T-helper 1 cell treated with Interleukin-12 subunit alpha and Interleukin-12 subunit beta and Interleukin-4 antibody, amounts not matched to agents 30 μg/mL and 1 μg/mL, for 36 hours (primary cell): ENCODE data around the gene NTM.

Experiments used
- H3K27ac Mint-ChIP-seq: one replicate; pipeline ENCODE4 v1.8.0; 2021; ENCODE audit warnings: mild to moderate bottlenecking, mixed read lengths
- H3K27me3 Mint-ChIP-seq: one replicate; pipeline ENCODE4 v1.8.0; 2021; ENCODE audit warnings: low read depth, mixed read lengths
- H3K36me3 Mint-ChIP-seq: one replicate; pipeline ENCODE4 v1.8.0; 2021; ENCODE audit warnings: low read depth, mixed read lengths
- H3K4me1 Mint-ChIP-seq: one replicate; pipeline ENCODE4 v1.8.0; 2021; ENCODE audit warnings: low read depth, mixed read lengths
- H3K4me3 Mint-ChIP-seq: one replicate; pipeline ENCODE4 v1.8.0; 2021; ENCODE audit warnings: mild to moderate bottlenecking, moderate library complexity, mixed read lengths
- H3K9me3 Mint-ChIP-seq: one replicate; pipeline ENCODE4 v1.8.0; 2021; ENCODE audit warnings: mixed read lengths

Gene NTM

DNA sequence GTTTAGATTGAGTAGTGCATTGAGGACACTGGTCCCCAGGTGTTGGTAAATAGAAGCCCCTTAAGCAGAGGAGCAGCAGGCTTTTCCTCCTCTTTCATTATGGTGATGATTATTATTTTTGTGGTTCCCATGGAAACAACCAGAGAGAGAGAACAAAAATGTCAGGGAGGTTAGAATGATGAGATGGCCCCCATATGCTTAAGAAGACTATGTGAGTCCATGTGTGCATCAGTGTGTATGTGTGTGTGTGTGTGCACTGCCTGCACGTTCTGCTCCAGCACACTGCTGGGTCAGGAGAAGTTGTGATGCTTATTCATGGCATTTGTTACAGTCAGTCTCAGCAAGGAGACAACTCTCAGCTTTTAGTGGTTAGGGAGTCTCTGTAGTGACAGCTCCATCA lies 724.2 kb downstream of the NTM start:
- Mint-ChIP-seq H3K9me3 (peaks cover 6% of the 10 kb centered on the region), H3K27me3 (no peaks in the 10 kb centered on the region), H3K4me1 (no peaks in the 10 kb centered on the region), H3K36me3 (no peaks in the 10 kb centered on the region), H3K4me3 (no peak overlapping the region), H3K27ac (no peak overlapping the region)

DNA sequence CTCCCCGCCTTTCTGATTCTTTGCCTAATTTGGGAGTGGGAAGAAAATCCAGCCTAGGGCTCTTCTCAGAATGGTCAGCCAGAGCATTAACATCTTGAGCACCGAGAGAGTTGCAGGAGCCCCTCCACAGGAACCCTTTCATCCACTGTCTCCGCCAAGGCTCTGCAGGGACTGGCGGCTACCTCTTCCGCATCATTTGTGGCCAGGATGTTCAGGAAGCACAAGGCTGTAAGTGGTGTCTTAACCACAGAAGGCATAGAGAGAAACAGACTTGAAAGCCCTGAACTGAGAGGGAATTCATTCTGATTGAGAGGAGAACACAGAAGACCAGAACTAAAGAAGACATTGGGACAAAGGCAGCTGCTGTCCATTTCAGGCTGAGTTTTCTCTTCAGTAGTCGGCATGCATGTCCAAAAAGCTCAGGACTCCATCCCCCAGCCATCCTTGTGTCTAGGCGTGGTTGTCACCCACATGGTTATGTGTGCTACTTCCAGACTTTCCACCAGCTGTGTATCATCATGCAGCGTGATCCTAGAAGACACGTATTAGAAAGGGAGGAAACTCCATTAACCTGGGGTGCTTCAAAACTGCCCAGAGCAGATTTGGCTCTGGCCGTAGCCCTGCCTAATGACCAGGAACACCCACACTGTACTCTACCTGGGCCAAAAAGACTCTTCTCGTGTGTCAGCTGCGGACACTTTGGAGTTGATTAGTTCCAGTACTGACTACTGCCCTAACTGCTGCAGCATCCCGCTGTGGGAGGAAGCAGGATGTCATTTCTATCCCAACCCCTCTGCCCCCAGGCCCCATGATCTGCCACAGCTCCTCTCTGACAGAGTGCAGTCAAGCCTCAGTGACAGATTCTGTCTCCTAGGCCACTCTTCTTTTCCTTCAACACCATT lies 725.1 kb downstream of the NTM start:
- no peaks in the 10 kb centered on the region for H3K4me1 Mint-ChIP-seq
- peaks cover 3% of the 10 kb centered on the region for H3K9me3 Mint-ChIP-seq
- no peak overlapping the region for H3K27ac Mint-ChIP-seq
- H3K27me3 Mint-ChIP-seq, result no peaks in the 10 kb centered on the region
- no peak overlapping the region for H3K4me3 Mint-ChIP-seq
- H3K36me3 Mint-ChIP-seq, result no peaks in the 10 kb centered on the region

- H3K9me3 Mint-ChIP-seq, result no peaks in the 10 kb centered on the region
- no peaks in the 10 kb centered on the region for H3K36me3 Mint-ChIP-seq
- no peaks in the 10 kb centered on the region for H3K27me3 Mint-ChIP-seq
- no peaks in the 10 kb centered on the region for H3K4me1 Mint-ChIP-seq
- H3K27ac Mint-ChIP-seq, result no peak overlapping the region
- no peak overlapping the region for H3K4me3 Mint-ChIP-seq
These were observed 725.9 kb downstream of the NTM start for GRCh38 chr11:132096132-132096825.

- Mint-ChIP-seq H3K9me3 (no peaks in the 10 kb centered on the region), H3K4me3 (no peak overlapping the region), H3K27me3 (no peaks in the 10 kb centered on the region)
These were observed 729.3 kb downstream of the NTM start for GRCh38 chr11:132099692-132100091.

GRCh38 chr11:132100583-132100982 lies 730.2 kb downstream of the NTM start:
- Mint-ChIP-seq H3K27ac (no peak overlapping the region), H3K36me3 (no peaks in the 10 kb centered on the region), H3K4me1 (no peaks in the 10 kb centered on the region), H3K4me3 (no peak overlapping the region), H3K27me3 (no peaks in the 10 kb centered on the region), H3K9me3 (no peaks in the 10 kb centered on the region)

More at GRCh38 chr11:132099692-132100091, 729.3 kb downstream of the NTM start:
- Mint-ChIP-seq H3K4me1 (no peaks in the 10 kb centered on the region), H3K36me3 (no peaks in the 10 kb centered on the region), H3K27ac (no peak overlapping the region)

- Mint-ChIP-seq H3K4me3 (no peak overlapping the region), H3K4me1 (no peaks in the 10 kb centered on the region), H3K27ac (no peak overlapping the region), H3K9me3 (peaks cover 4% of the 10 kb centered on the region), H3K36me3 (no peaks in the 10 kb centered on the region), H3K27me3 (no peaks in the 10 kb centered on the region)
These were observed 731.5 kb downstream of the NTM start for GRCh38 chr11:132101881-132102280.

GRCh38 chr11:132103021-132103420 lies 732.6 kb downstream of the NTM start:
- Mint-ChIP-seq H3K27ac (no peak overlapping the region), H3K36me3 (no peaks in the 10 kb centered on the region), H3K4me1 (no peaks in the 10 kb centered on the region), H3K9me3 (peaks cover 4% of the 10 kb centered on the region), H3K4me3 (no peak overlapping the region), H3K27me3 (no peaks in the 10 kb centered on the region)

- Mint-ChIP-seq H3K4me3 (no peak overlapping the region), H3K9me3 (peaks cover 13% of the 10 kb centered on the region), H3K27me3 (no peaks in the 10 kb centered on the region), H3K36me3 (no peaks in the 10 kb centered on the region), H3K27ac (no peak overlapping the region), H3K4me1 (no peaks in the 10 kb centered on the region)
These were observed 735.9 kb downstream of the NTM start for GRCh38 chr11:132106096-132106982.

DNA sequence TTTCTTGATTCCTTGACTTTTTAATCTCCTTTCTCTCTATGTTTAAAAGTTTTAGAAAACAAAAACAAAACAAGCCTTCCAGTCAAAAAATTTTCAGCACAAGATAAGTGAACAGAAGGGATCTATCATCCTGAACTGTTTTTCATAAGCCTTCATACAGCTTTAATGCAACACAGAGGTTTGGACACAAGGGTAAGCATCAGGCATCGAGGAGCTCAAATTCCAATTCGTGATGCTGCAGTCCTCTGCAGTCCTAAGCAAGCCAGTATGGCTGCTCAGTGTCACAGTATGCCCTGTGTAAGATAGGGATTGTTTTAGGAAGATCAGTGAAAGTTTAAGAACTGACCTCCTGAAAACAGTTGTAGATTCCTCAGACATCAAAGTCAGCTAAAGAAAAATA lies 740.9 kb downstream of the NTM start:
- Mint-ChIP-seq H3K27me3 (no peaks in the 10 kb centered on the region), H3K9me3 (peaks cover 9% of the 10 kb centered on the region), H3K27ac (no peak overlapping the region), H3K36me3 (no peaks in the 10 kb centered on the region), H3K4me3 (no peak overlapping the region), H3K4me1 (no peaks in the 10 kb centered on the region)

GRCh38 chr11:132111838-132112237 lies 741.4 kb downstream of the NTM start:
- no peak overlapping the region for H3K27ac Mint-ChIP-seq
- no peaks in the 10 kb centered on the region for H3K36me3 Mint-ChIP-seq
- no peak overlapping the region for H3K4me3 Mint-ChIP-seq
- H3K4me1 Mint-ChIP-seq, result no peaks in the 10 kb centered on the region
- no peaks in the 10 kb centered on the region for H3K27me3 Mint-ChIP-seq
- peaks cover 9% of the 10 kb centered on the region for H3K9me3 Mint-ChIP-seq

- Mint-ChIP-seq H3K4me1 (no peaks in the 10 kb centered on the region), H3K27ac (no peak overlapping the region), H3K9me3 (peaks cover 9% of the 10 kb centered on the region), H3K27me3 (no peaks in the 10 kb centered on the region), H3K36me3 (no peaks in the 10 kb centered on the region), H3K4me3 (no peak overlapping the region)
These were observed 742.4 kb downstream of the NTM start for GRCh38 chr11:132112846-132113245.

DNA sequence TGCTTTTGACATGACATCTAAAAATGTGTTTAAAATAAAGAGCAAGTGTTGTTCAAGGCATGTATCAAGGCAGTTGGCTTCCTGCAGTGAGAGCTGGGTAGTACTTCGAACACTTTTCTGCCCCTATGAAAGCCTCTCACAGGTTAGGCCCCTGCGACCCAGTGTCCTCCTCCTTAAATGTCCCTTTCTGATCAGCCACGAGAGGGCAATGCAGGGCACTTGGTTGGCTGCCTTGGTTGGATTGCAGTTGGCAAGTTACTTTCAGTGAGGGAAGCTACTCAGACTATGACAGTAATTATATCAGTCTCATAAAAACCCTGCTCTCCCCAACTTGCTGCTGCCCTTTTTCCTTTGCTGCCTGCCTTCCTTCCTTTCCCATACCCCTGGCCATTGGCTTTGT lies 743.8 kb downstream of the NTM start:
- H3K9me3 Mint-ChIP-seq, result peaks cover 9% of the 10 kb centered on the region
- H3K36me3 Mint-ChIP-seq, result no peaks in the 10 kb centered on the region
- no peak overlapping the region for H3K4me3 Mint-ChIP-seq
- no peaks in the 10 kb centered on the region for H3K27me3 Mint-ChIP-seq
- H3K4me1 Mint-ChIP-seq, result no peaks in the 10 kb centered on the region
- H3K27ac Mint-ChIP-seq, result no peak overlapping the region

- H3K9me3 Mint-ChIP-seq, result peaks cover 4% of the 10 kb centered on the region
- H3K4me1 Mint-ChIP-seq, result no peaks in the 10 kb centered on the region
- no peak overlapping the region for H3K4me3 Mint-ChIP-seq
- H3K36me3 Mint-ChIP-seq, result no peaks in the 10 kb centered on the region
- no peak overlapping the region for H3K27ac Mint-ChIP-seq
- H3K27me3 Mint-ChIP-seq, result no peaks in the 10 kb centered on the region
These were observed 744.3 kb downstream of the NTM start for GRCh38 chr11:132114743-132115142.

DNA sequence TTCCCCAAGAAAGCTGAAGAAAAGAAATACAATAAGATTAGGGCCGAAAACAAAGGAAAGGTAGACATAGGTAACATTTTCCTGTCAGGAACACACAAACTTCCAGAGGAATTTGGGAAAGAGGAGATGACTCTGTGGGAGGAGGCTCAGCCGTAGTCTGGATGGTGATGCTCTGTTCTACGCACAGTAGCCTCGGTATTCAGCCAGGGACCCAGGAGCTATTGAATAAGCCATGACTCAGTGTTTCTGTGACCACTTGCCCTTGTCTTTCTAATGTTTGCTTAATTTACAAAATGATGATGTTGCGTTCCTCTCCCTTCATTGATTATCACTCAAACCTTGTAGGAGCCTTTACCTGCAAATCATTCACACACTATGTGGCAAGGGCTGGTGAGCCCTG lies 745.0 kb downstream of the NTM start:
- H3K27ac Mint-ChIP-seq, result no peak overlapping the region
- no peaks in the 10 kb centered on the region for H3K9me3 Mint-ChIP-seq
- no peaks in the 10 kb centered on the region for H3K4me1 Mint-ChIP-seq
- no peaks in the 10 kb centered on the region for H3K36me3 Mint-ChIP-seq
- no peaks in the 10 kb centered on the region for H3K27me3 Mint-ChIP-seq
- no peak overlapping the region for H3K4me3 Mint-ChIP-seq
